A549 (cell line): ENCODE results near the gene ELAC2. TPM values are rescaled to one million over a fixed set of nuclear protein-coding genes. Genes with fewer than 3 reads are reported as not detected.

Experiments used
- ATAC-seq, 2 experiments: fragments of 200-7000 bp in 1 of 2; fragments of >200 bp in 1 of 2; cut with Nextera tagmentation in 1 of 2; cut with Tn5 transposase in 1 of 2; 3 replicates each; pipeline versions ENCODE4 v1.8.0 to v1.9.1; 2018 to 2020; ENCODE audit warnings: mild to moderate bottlenecking in 1 of 2, moderate library complexity in 1 of 2
- CTCF ChIA-PET: fragments of 300-600 bp; sonication (Branson Sonifier 250); formaldehyde crosslinking; extraction: SDS; loops from one replicate; lab custom pipeline; 2021; ENCODE audit warnings: antibody characterized with exemption, inconsistent platforms; lab: Yijun Ruan, JAX
- POLR2A ChIA-PET: fragments of 350-600 bp; formaldehyde crosslinking; extraction: SDS; loops from one replicate; lab custom pipeline; 2021; ENCODE audit warnings: antibody characterized with exemption, inconsistent platforms; lab: Yijun Ruan, JAX
- DNase-seq, 2 experiments: peaks; one replicate each; pipeline versions ENCODE4 v3.0.0 to v3.0.0-alpha.2; 2011 to 2016; ENCODE audit warnings: low read depth in 1 of 2, low spot score in 1 of 2
- FAIRE-seq: peaks from 2 replicates; lab custom pipeline; 2011; peaks lifted over from hg19 to GRCh38; lab: Jason Lieb, UNC
- H3K27ac ChIP-seq, 2 experiments: fragments of >200 bp; sonication (Bioruptor Twin); formaldehyde crosslinking; 3 replicates each; pipeline ENCODE4 v1.5.1; 2016 to 2017
- H3K4me1 ChIP-seq: fragments of >200 bp; sonication (Bioruptor Twin); formaldehyde crosslinking; 3 replicates; pipeline ENCODE4 v1.6.1; 2016
- H3K4me2 ChIP-seq: fragments of >200 bp; sonication (Bioruptor Twin); formaldehyde crosslinking; 3 replicates; pipeline ENCODE4 v1.6.1; 2016
- H3K4me3 ChIP-seq: fragments of >200 bp; sonication (Bioruptor Twin); formaldehyde crosslinking; 3 replicates; pipeline ENCODE4 v1.5.1; 2016
- H3K9me3 ChIP-seq: fragments of >200 bp; sonication (Bioruptor Twin); formaldehyde crosslinking; 3 replicates; pipeline ENCODE4 v1.6.1; 2016
- ATOH8 ChIP-seq: fragments of 250-450 bp; sonication (Bioruptor Pico); IDR thresholded peaks from 2 replicates; pipeline ENCODE4 v1.5.0; 2020; ENCODE audit warnings: low read depth, mild to moderate bottlenecking, moderate library complexity
- CBX2 ChIP-seq: fragments of 200-600 bp; sonication (generic); IDR thresholded peaks from 2 replicates; pipeline ENCODE4 v1.6.1; 2016; ENCODE audit warnings: low read depth, mild to moderate bottlenecking, borderline replicate concordance
- CHD2 ChIP-seq: fragments of 150-350 bp; IDR thresholded peaks from 2 replicates; pipeline ENCODE4 v1.6.1; 2014; ENCODE audit warnings: low read length; ENCODE audit not compliant: partially characterized antibody
- CHD4 ChIP-seq: fragments of 200-600 bp; sonication (generic); IDR thresholded peaks from 2 replicates; pipeline ENCODE4 v1.6.1; 2016; ENCODE audit warnings: antibody characterized with exemption, mild to moderate bottlenecking, borderline replicate concordance
- CTCF ChIP-seq: fragments of >200 bp; sonication (Bioruptor Twin); formaldehyde crosslinking; IDR thresholded peaks from 3 replicates; pipeline ENCODE4 v1.5.1; 2016
- EHMT2 ChIP-seq: fragments of 200-600 bp; sonication (generic); IDR thresholded peaks from 2 replicates; pipeline ENCODE4 v1.6.1; 2016; ENCODE audit warnings: antibody characterized with exemption, low read depth, mild to moderate bottlenecking, moderate library complexity
- ESRRA ChIP-seq: fragments of 150-350 bp; IDR thresholded peaks from 2 replicates; pipeline ENCODE4 v1.6.1; 2014; ENCODE audit warnings: mild to moderate bottlenecking, low read length, borderline replicate concordance
- FOSB ChIP-seq: fragments of 250-450 bp; sonication (Bioruptor Pico); IDR thresholded peaks from 2 replicates; pipeline ENCODE4 v1.5.0; 2020; ENCODE audit warnings: mild to moderate bottlenecking, moderate library complexity
- FOSL2 ChIP-seq, 2 experiments: fragments of 450-650 bp in 1 of 2; fragments of >200 bp in 1 of 2; sonication (Bioruptor Twin) in 1 of 2; formaldehyde crosslinking; IDR thresholded peaks; 2 replicates each; pipeline versions ENCODE4 v1.5.0 to v1.6.1; 2016 to 2020; ENCODE audit warnings: mild to moderate bottlenecking in 1 of 2, moderate library complexity in 1 of 2
- HOXB5 ChIP-seq: fragments of 250-450 bp; sonication (Bioruptor Pico); IDR thresholded peaks from 2 replicates; pipeline ENCODE4 v1.5.0; 2020; ENCODE audit warnings: mild to moderate bottlenecking, moderate library complexity
- KDM5A ChIP-seq: fragments of 200-600 bp; sonication (generic); IDR thresholded peaks from 2 replicates; pipeline ENCODE4 v1.6.1; 2016; ENCODE audit warnings: antibody characterized with exemption, mild to moderate bottlenecking
- MAFK ChIP-seq: fragments of 450-650 bp; IDR thresholded peaks from 2 replicates; pipeline ENCODE4 v1.6.1; 2014; ENCODE audit not compliant: partially characterized antibody
- MYC ChIP-seq: IDR thresholded peaks from 2 replicates; pipeline ENCODE4 v1.6.1; 2012; ENCODE audit warnings: mild to moderate bottlenecking, inconsistent platforms, low read length, improper control_type of control experiment, borderline replicate concordance
- NPAS2 ChIP-seq: fragments of 250-450 bp; sonication (Bioruptor Pico); IDR thresholded peaks from 2 replicates; pipeline ENCODE4 v1.8.0; 2022; ENCODE audit warnings: mild to moderate bottlenecking, moderate library complexity, borderline replicate concordance
- NR3C1 ChIP-seq: fragments of >200 bp; sonication (Bioruptor Twin); formaldehyde crosslinking; IDR thresholded peaks from 3 replicates; pipeline ENCODE4 v1.6.1; 2017
- PBX3 ChIP-seq: IDR thresholded peaks from 2 replicates; pipeline ENCODE4 v1.6.1; 2012
- SREBF2 ChIP-seq: fragments of 450-650 bp; IDR thresholded peaks from 2 replicates; pipeline ENCODE4 v1.6.1; 2014; ENCODE audit warnings: mild to moderate bottlenecking, moderate library complexity
- ZFP36 ChIP-seq: fragments of 450-650 bp; IDR thresholded peaks from 2 replicates; pipeline ENCODE4 v1.6.1; 2014; ENCODE audit warnings: borderline replicate concordance; ENCODE audit not compliant: partially characterized antibody
- WGBS: methylation state at CpG from one replicate; pipeline ENCODE4 v1.1.6; 2017; ENCODE audit errors: missing lambda C conversion rate; 5-methylcytosine and 5-hydroxymethylcytosine counted together
- polyA plus RNA-seq, 4 experiments: library from polyadenylated mRNA; depleted of rRNA in 3 of 4; stranded (reverse); fragments of >200 nt; fragmentation: RNase III in 1 of 4; extraction: RNeasy Plus Mini Kit Qiagen cat#74134 plus additional on column Dnase treatment in 1 of 4; gene quantifications; 2 replicates in 3 of 4; 3 replicates in 1 of 4; pipeline ENCODE4 v1.2.3, GENCODE V29; 2011 to 2017

Gene ELAC2
- polyA plus RNA-seq, 2 of the 4 experiments (the other 2 are of a cell fraction) = 97.9 to 106 TPM

- H3K4me3 ChIP-seq = no peak overlapping the region
- ChIA-PET POLR2A (no interaction called here), CTCF (interaction anchor here (1.0 to 1.7 kb wide), 5 partner anchors 8 to 1271 kb away, joined by 3 to 5 read pairs (median 4); no protein-coding TSS in a partner anchor)
- FAIRE-seq (no peak), ATAC-seq (no peak), DNase-seq (no peak)
- no peak overlapping the region for H3K27ac ChIP-seq
- peaks cover 5% of the 10 kb centered on the region; the same call in 1 of the 3 replicates for H3K4me1 ChIP-seq
- no peaks in the 10 kb centered on the region for H3K9me3 ChIP-seq
- no peak overlapping the region for H3K4me2 ChIP-seq
- TF ChIP-seq CHD2 (no peak), CHD4 (no peak), PBX3 (no peak), NPAS2 (CRISPR knock-in tag) (no peak), CBX2 (no peak), KDM5A (no peak), EHMT2 (no peak), CTCF (no peak), SREBF2 (no peak), ESRRA (no peak), ZFP36 (no peak), HOXB5 (CRISPR knock-in tag) (no peak), MAFK (no peak)
These were observed 7.9 kb upstream of the ELAC2 start for GRCh38 chr17:13025687-13026086.

- Histone ChIP-seq H3K27ac (no peak overlapping the region), H3K4me3 (no peak overlapping the region; the same call in 2 of the 3 replicates), H3K4me1 (peaks cover 5% of the 10 kb centered on the region; the same call in 1 of the 3 replicates), H3K9me3 (no peaks in the 10 kb centered on the region), H3K4me2 (peak overlapping the region; percentile 86)
- no peak for FAIRE-seq
- ChIA-PET POLR2A (no interaction called here), CTCF (interaction anchor here (1.0 to 2.1 kb wide), 9 partner anchors 9 to 1272 kb away, joined by 3 to 7 read pairs (median 4); no protein-coding TSS in a partner anchor)
- TF ChIP-seq FOSL2 (IDR thresholded peaks at IDR 0.05) (no peak), FOSL2 (CRISPR knock-in tag; IDR thresholded peaks at IDR 0.05) (no peak), CTCF (no peak), FOSB (CRISPR knock-in tag) (no peak), ATOH8 (CRISPR knock-in tag) (no peak), MYC (no peak), NR3C1 (no peak)
- DNase-seq = no peak
- 1% methylated on average over 5 of the region's 5 CpGs for WGBS
- ATAC-seq = peak; percentile 49 to 54; a peak in 5 of 6 replicates
These were observed 7.4 kb upstream of the ELAC2 start for GRCh38 chr17:13025258-13025627.
